Measurements from ENCODE around the gene WDR70.

DNA sequence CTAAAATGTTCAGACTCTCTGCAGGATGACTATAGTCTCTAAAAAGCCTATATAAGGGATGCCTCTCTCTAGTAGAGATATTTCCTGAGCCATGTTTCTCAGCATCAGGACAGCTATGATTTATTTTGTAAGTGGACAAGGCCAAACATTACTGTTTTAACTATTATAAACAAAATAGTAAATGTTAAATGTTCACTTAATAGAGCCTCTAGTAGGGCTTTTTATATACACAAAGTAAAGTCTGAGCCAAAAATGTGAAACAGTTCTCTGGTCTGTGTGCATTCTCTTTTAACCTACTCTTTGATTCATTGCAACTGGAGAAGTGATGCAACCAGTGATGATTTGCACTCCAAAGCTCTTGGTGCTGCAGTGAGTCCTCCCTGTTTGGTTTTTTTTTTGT lies 240.2 kb downstream of the WDR70 start:
- TF ChIP-seq, protein P1, sequence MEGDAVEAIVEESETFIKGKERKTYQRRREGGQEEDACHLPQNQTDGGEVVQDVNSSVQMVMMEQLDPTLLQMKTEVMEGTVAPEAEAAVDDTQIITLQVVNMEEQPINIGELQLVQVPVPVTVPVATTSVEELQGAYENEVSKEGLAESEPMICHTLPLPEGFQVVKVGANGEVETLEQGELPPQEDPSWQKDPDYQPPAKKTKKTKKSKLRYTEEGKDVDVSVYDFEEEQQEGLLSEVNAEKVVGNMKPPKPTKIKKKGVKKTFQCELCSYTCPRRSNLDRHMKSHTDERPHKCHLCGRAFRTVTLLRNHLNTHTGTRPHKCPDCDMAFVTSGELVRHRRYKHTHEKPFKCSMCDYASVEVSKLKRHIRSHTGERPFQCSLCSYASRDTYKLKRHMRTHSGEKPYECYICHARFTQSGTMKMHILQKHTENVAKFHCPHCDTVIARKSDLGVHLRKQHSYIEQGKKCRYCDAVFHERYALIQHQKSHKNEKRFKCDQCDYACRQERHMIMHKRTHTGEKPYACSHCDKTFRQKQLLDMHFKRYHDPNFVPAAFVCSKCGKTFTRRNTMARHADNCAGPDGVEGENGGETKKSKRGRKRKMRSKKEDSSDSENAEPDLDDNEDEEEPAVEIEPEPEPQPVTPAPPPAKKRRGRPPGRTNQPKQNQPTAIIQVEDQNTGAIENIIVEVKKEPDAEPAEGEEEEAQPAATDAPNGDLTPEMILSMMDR (IDR thresholded peaks at IDR 0.05; ENCODE audit: insufficient read depth, low read depth, low read length), result no peak
- no peak for TF ChIP-seq EZH2 (IDR thresholded peaks at IDR 0.05; ENCODE audit: insufficient read depth, low read length)

All from astrocyte (in vitro differentiated cells and primary cell).